ENCODE data around the gene FLAD1.

The FLAD1 gene

DNA sequence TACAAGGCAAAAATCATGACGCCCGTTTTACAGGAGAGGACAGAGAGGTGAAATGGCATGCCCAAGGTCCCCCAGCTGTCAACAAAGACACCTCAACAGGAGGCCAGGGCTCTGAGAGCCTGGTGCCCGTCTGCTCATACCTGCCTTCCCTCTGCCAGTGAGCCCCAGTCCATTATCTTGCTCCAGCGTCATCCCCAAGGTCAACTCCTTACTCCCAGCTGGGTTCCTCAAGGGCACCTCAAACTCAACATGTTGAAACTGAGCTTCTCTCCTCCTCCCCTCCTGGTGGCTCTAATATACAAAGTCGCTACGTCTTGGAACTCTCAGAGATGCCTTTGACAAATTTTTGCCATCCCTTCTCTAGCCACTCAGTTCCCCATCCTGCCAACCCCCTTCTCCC is 30.5 kb upstream of the FLAD1 start:
- no peak for DNase-seq

GRCh38 chr1:154953611-154954038 is 29.5 kb upstream of the FLAD1 start:
- DNase-seq: no peak

GRCh38 chr1:154954541-154954940 is 28.6 kb upstream of the FLAD1 start:
- DNase-seq: no peak

GRCh38 chr1:154955039-154955717 is 28.0 kb upstream of the FLAD1 start:
- DNase-seq: no peak

GRCh38 chr1:154955718-154956543 is 27.2 kb upstream of the FLAD1 start, which contains the start of gene PBXIP1:
Gene PBXIP1, minus strand, starts transcription at chr1:154956099. Its CDS starts 2,378 bp downstream, at chr1:154953721.
- peak; percentile 30 for DNase-seq

- no peak for DNase-seq
Measured at GRCh38 chr1:154956544-154956941, 26.6 kb upstream of the FLAD1 start.

DNA sequence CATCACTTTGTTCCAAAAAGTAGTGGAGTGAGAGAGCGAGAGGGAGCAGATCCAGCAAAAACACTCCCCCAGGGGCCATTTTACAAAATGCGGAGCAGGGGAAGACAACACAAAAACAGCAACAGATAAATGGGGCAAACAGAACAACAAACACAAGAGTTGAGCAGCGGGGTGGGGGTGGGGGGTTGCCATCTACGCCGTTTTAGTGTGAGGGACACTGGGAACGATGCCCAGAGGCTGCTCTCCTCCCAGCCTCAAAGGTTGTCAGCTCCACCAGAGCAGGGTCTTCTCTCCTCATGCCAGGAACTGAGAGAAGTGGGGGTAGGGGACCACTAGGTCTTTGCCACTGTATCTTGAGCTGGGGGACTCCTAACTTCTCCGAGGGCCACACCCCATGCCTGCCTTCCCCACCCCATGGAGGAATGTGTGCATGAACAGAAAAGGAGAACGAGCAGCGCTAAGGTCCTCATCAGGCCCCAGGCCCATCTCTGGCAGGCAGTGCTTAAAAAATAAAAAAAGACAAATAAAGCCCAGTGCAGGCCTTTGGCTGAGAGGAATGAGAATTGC is 26.0 kb upstream of the FLAD1 start:
- no peak for DNase-seq

GRCh38 chr1:154958036-154958435 is 25.1 kb upstream of the FLAD1 start:
- DNase-seq: no peak

GRCh38 chr1:154958681-154959425 is 24.3 kb upstream of the FLAD1 start:
- no peak for DNase-seq

- DNase-seq: no peak
Measured at GRCh38 chr1:154959426-154959780, 23.7 kb upstream of the FLAD1 start.

- DNase-seq: no peak
Measured at GRCh38 chr1:154960446-154961136, 22.6 kb upstream of the FLAD1 start.

- DNase-seq: no peak
Measured at GRCh38 chr1:154961207-154962155, 21.7 kb upstream of the FLAD1 start, which contains the start of gene PYGO2. Gene PYGO2, minus strand, starts transcription at chr1:154961782. Its CDS starts 206 bp downstream, at chr1:154961576.

DNA sequence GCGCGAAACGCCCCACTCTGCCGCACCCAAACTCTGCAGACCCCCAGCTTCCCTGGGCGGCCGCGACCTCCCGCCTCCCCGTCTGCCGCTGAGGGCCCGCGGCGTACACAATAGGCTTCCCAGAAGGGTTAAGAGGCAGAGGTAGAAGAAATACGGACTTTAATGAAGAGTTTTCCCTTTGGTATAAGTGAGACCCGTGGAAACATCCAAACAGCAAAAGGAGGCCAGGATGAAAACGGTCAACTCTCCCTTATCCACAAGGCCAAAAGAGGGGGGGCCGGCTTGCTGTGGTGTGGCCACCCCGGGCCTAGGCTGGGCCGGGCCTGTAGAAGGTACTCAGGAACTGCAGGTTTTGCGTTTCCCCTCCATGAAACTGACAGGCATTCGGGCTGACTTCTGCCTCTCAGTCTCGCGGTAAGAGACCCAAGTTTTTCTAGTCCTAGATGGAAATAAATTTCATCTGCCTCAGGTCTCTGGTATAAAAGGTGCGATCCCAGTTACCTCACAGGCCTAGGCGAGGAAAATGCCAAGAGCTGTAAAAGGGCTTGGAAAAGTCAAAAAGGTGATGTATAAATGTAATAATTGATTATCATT is 20.9 kb upstream of the FLAD1 start:
- DNase-seq: no peak

DNA sequence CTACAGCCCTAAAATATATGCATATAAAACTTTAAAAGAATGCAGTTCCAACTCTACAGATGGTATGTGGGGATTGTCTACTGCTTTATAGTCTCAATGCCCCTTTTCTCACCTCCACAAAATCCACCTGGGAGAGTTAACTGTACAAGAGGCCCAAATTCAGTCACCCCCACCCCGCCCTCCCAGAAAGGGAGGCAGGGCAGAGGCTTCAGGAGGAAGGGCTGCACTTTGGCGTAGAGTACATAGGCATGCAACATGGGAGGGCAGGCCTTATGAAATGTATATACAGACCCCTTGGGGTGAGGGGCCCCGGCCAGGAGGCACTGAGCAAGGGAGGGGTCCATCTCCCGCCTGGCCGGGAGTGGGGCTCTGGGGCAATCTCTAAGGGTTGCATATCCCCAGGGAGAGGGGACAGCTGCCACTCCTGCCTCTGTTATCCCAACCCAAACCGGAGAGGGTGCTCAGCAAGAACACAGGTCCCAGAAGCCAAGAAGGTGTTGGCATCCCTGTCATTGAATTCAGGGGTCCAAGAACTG is 20.3 kb upstream of the FLAD1 start:
- no peak for DNase-seq

DNA sequence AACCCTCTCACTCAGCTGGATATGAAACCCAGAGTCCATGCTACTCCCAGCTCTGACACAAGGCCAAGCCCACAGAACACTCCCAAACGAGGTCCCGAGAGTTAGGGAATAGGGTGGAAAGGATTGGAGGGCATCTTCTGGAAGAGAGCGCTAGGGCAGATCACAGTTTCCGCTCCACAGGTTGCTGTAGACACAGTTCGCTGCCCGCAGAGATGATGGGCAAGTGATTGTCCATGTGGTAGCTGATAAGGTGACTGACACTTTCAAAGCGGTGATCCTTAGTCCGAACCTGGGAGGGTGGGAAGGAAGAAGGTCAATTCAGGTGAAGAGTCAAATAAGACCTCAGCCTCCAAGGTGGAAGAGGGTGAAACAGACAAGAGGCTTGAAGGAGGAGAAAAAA is 19.5 kb upstream of the FLAD1 start:
- DNase-seq: no peak

DNA sequence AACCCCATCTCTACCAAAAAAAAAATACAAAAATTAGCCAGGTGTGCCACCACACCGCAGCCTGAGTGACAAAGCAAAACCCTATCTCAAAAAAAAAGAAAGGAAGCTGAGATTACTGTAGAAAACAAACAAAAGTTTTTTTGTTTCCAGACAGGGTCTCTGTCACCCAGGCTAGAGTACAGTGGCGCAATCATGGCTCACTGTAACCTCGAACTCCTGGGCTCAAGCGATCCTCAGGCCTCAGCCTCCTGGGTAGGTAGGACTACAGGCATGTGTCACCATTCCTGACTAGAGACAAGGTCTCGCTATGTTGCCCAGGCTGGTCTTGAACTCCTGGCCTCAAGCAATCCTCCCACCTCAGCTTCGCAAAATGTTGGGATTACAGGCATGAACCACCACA is 18.8 kb upstream of the FLAD1 start:
- no peak for DNase-seq

GRCh38 chr1:154966111-154966510 is 17.0 kb upstream of the FLAD1 start:
- DNase-seq: no peak

DNA sequence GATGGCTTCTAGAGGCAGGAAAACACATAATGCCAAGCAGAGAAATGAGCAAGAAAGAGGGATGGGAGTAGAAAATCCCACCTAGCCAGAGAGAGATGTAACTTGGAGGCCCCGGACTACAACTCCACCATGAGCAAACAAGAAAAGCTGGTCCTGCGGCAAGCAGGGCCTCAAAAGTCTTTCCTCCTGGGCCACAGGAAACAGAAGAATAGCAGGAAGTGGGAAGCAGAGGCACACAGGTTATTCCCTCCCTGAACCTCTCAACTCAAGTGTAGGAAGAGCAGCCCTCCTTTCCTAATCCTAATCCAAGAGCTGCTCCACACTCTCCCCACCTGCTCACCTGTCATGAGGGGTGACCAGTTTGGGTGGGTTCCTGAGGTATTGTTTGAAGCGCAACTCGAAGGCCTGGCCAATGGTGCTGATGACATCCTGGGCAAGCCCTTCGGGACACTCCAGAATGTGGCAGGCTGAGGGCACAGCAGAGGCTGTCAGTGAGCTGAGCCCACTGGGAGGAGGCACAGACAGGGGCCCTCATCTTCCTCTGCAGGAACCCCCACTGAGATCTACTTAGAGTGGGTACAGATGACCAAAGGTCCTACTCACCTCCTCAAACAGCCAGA is 15.7 kb upstream of the FLAD1 start:
- DNase-seq: no peak

GRCh38 chr1:154968731-154969130 is 14.4 kb upstream of the FLAD1 start:
- no peak for DNase-seq

DNA sequence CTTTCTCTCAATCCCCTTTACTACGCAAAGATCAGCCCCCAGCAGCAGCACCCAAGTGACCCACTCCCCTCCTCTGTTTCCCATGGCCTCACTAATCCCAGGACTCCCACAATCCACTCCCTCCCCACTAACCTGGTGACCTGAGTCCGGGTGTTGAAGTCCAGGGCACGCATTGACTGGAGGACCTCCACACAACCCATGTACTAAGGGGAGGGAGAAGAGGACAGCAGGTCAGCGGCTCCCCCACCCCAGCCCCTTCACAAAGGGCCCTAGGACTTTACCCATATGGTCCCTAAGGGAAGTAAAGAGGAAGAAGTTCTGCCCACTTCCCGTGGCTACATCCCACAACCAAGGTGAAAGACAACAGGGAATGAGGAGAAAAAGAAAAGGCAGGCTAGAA is 13.9 kb upstream of the FLAD1 start:
- DNase-seq: no peak
